H1 (cell line): ENCODE results near the gene FNDC1. TPM values are rescaled to one million over a fixed set of nuclear protein-coding genes. Genes with fewer than 3 reads are reported as not detected.

Experiments used
- ATF3 ChIP-seq: IDR thresholded peaks from 2 replicates; pipeline ENCODE4 v1.6.1; 2011; ENCODE audit warnings: low read depth, mild to moderate bottlenecking, low read length; ENCODE audit not compliant: insufficient read depth
- CBX8 ChIP-seq: fragments of 300-800, 300-1000 bp; sonication (generic); IDR thresholded peaks from 2 replicates; pipeline ENCODE4 v1.7.1; 2016; ENCODE audit warnings: low read depth, low read length, borderline replicate concordance
- HDAC2 ChIP-seq, 2 experiments: fragments of 300-600 bp in 1 of 2; sonication (generic) in 1 of 2; IDR thresholded peaks; 2 replicates each; pipeline ENCODE4 v1.6.1; 2011 to 2012; ENCODE audit warnings: low read depth in 2 of 2, low read length in 2 of 2, mild to moderate bottlenecking in 2 of 2, moderate library complexity in 2 of 2, borderline replicate concordance in 1 of 2, inconsistent platforms in 1 of 2
- KDM1A ChIP-seq: fragments of 200-600, 300-600 bp; sonication (generic); IDR thresholded peaks from 2 replicates; pipeline ENCODE4 v1.7.1; 2016; ENCODE audit warnings: mild to moderate bottlenecking, low read length, borderline replicate concordance
- MAX ChIP-seq: IDR thresholded peaks from 2 replicates; pipeline ENCODE4 v1.6.1; 2012; ENCODE audit warnings: inconsistent platforms
- RAD21 ChIP-seq, 2 experiments: IDR thresholded peaks in 1 of 2; conservative IDR thresholded peaks in 1 of 2; 2 replicates each; pipeline ENCODE4 v1.6.1; 2011; ENCODE audit warnings: low read depth in 2 of 2, low read length in 2 of 2, improper control_type of control experiment in 1 of 2, inconsistent platforms in 1 of 2, mild to moderate bottlenecking in 1 of 2, moderate library complexity in 1 of 2
- ZNF274 ChIP-seq: IDR thresholded peaks from 2 replicates; pipeline ENCODE4 v1.7.0; 2012; ENCODE audit warnings: low read length, borderline replicate concordance; ENCODE audit errors: extremely low read depth
- polyA plus RNA-seq, 7 experiments: library from polyadenylated mRNA; depleted of rRNA in 3 of 7; stranded (reverse) in 5 of 7; unstranded in 2 of 7; fragments of >200 nt in 5 of 7; fragments of 200-250 nt in 2 of 7; gene quantifications; 1 replicate in 5 of 7; 2 replicates in 1 of 7; 4 replicates in 1 of 7; pipeline versions ENCODE4 v1.2.1 to v1.2.3, GENCODE V29; 2011 to 2013; ENCODE audit warnings: missing spikeins in 2 of 7, mixed read lengths in 2 of 7
- total RNA-seq: library from RNA; stranded (reverse); fragmentation: NEBNext Ultra II Directional; extraction: Animal tissue kit (Norgen Biotek cat#: 25700); gene quantifications from 2 replicates; pipeline ENCODE4 v1.2.1, GENCODE V29; 2021
- TF ChIP-seq, protein P1 (sequence below): fragments of 300-600 bp; sonication (generic); IDR thresholded peaks from 2 replicates; pipeline ENCODE4 v1.7.1; 2012; ENCODE audit warnings: low read length, moderate library complexity, mild to moderate bottlenecking, inconsistent platforms; ENCODE audit not compliant: insufficient replicate concordance

The FNDC1 gene
- total and polyA plus RNA-seq, 2 of the 8 experiments (the other 6 are each of a cell fraction or from before 2014, with no cell fraction given), result 0.06 to 0.30 TPM

DNA sequence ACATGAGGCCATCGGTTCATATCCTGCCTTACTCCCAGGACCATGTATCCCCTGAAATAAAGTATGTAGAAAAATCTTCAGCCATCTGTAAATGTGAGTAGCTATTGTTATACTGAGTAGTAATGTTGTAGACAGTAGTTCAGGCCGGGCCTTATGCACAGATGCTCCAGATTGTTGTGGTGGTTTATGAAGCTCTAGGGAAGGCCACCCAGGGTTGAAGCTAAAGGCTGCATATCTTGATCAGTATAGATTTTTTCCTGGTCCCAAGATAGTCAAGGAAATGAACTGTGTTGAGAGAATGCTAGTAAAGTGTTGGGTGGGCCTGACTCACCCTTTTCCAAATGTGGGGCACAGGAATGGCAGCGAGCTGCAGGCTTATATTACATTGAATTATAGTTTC lies 81.4 kb downstream of the FNDC1 start (continued):
- TF ChIP-seq, protein P1, sequence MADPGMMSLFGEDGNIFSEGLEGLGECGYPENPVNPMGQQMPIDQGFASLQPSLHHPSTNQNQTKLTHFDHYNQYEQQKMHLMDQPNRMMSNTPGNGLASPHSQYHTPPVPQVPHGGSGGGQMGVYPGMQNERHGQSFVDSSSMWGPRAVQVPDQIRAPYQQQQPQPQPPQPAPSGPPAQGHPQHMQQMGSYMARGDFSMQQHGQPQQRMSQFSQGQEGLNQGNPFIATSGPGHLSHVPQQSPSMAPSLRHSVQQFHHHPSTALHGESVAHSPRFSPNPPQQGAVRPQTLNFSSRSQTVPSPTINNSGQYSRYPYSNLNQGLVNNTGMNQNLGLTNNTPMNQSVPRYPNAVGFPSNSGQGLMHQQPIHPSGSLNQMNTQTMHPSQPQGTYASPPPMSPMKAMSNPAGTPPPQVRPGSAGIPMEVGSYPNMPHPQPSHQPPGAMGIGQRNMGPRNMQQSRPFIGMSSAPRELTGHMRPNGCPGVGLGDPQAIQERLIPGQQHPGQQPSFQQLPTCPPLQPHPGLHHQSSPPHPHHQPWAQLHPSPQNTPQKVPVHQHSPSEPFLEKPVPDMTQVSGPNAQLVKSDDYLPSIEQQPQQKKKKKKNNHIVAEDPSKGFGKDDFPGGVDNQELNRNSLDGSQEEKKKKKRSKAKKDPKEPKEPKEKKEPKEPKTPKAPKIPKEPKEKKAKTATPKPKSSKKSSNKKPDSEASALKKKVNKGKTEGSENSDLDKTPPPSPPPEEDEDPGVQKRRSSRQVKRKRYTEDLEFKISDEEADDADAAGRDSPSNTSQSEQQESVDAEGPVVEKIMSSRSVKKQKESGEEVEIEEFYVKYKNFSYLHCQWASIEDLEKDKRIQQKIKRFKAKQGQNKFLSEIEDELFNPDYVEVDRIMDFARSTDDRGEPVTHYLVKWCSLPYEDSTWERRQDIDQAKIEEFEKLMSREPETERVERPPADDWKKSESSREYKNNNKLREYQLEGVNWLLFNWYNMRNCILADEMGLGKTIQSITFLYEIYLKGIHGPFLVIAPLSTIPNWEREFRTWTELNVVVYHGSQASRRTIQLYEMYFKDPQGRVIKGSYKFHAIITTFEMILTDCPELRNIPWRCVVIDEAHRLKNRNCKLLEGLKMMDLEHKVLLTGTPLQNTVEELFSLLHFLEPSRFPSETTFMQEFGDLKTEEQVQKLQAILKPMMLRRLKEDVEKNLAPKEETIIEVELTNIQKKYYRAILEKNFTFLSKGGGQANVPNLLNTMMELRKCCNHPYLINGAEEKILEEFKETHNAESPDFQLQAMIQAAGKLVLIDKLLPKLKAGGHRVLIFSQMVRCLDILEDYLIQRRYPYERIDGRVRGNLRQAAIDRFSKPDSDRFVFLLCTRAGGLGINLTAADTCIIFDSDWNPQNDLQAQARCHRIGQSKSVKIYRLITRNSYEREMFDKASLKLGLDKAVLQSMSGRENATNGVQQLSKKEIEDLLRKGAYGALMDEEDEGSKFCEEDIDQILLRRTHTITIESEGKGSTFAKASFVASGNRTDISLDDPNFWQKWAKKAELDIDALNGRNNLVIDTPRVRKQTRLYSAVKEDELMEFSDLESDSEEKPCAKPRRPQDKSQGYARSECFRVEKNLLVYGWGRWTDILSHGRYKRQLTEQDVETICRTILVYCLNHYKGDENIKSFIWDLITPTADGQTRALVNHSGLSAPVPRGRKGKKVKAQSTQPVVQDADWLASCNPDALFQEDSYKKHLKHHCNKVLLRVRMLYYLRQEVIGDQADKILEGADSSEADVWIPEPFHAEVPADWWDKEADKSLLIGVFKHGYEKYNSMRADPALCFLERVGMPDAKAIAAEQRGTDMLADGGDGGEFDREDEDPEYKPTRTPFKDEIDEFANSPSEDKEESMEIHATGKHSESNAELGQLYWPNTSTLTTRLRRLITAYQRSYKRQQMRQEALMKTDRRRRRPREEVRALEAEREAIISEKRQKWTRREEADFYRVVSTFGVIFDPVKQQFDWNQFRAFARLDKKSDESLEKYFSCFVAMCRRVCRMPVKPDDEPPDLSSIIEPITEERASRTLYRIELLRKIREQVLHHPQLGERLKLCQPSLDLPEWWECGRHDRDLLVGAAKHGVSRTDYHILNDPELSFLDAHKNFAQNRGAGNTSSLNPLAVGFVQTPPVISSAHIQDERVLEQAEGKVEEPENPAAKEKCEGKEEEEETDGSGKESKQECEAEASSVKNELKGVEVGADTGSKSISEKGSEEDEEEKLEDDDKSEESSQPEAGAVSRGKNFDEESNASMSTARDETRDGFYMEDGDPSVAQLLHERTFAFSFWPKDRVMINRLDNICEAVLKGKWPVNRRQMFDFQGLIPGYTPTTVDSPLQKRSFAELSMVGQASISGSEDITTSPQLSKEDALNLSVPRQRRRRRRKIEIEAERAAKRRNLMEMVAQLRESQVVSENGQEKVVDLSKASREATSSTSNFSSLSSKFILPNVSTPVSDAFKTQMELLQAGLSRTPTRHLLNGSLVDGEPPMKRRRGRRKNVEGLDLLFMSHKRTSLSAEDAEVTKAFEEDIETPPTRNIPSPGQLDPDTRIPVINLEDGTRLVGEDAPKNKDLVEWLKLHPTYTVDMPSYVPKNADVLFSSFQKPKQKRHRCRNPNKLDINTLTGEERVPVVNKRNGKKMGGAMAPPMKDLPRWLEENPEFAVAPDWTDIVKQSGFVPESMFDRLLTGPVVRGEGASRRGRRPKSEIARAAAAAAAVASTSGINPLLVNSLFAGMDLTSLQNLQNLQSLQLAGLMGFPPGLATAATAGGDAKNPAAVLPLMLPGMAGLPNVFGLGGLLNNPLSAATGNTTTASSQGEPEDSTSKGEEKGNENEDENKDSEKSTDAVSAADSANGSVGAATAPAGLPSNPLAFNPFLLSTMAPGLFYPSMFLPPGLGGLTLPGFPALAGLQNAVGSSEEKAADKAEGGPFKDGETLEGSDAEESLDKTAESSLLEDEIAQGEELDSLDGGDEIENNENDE, result no peak
- no peak for TF ChIP-seq MAX
- no peak for TF ChIP-seq RAD21 (IDR thresholded peaks at IDR 0.05 in 1 of 2, conservative IDR thresholded peaks at IDR 0.05 in 1 of 2; ENCODE audit: low read depth in 2 of 2, low read length in 2 of 2)
- TF ChIP-seq KDM1A, result no peak
- no peak for TF ChIP-seq CBX8
- TF ChIP-seq ATF3, result no peak
- no peak for TF ChIP-seq HDAC2 (IDR thresholded peaks at IDR 0.05; ENCODE audit: borderline replicate concordance in 1 of 2, low read depth in 2 of 2, low read length in 2 of 2)
- no peak for TF ChIP-seq ZNF274
